ENCODE measurements around the gene TMTC1. TPM values are rescaled to one million over a fixed set of nuclear protein-coding genes. Genes with fewer than 3 reads are reported as not detected.

TMTC1 gene
- total and polyA plus RNA-seq, 2 of the 8 experiments (the other 6 are each of a cell fraction or from before 2014, with no cell fraction given), result 15.4 to 20.8 TPM

DNA sequence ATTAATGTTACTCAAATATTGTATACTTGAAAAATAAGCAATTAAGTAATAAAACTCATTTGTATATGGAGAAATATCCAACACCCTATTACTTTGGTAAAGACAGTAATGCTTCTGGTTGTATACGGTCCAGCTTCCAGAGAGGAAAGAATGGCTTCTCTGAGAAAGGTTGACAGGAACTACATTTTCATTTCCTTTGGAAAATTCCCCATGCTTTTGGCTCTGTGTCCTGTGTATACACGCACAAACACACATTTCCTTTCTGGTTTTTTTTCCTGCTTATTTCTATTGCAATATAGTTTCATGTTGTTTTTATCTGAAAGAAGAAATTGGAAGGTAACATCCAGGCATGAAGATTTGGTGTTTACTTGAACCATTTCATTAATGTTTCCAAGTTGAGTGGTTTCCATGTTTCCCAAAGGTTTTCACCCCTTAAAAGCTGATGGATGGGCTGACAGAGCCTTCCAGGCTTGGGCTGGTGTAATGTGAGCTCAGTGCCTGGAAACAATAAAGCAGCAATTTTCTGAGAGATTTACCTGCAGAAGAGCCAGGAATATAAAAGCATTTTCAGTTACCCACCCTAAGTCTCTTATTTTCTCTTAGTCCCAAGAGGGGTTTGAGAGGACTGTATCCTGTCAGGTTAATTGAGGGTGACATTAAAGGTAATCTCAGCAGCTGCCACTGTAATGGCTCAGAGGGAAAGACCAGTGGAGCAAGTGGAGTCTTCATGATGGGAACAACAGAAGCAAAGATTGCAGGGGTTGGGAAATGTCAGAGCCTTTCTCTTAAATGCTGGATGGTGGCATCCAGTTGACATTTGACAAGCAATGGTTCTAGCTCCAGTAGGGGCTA is 33.4 kb upstream of the TMTC1 start:
- Histone ChIP-seq H4K5ac (ENCODE audit: insufficient read length, low read depth, low read length) (no peak overlapping the region), H2AFZ (ENCODE audit: low read length) (0 out of 2 replicates have a peak overlapping the region, but pooled peaks have one; percentile 17), H3K4me3 (ENCODE audit: extremely low read depth in 1 of 4, insufficient read depth in 2 of 4, low read depth in 3 of 4, low read length in 4 of 4) (no peak overlapping the region), H2BK15ac (ENCODE audit: low read length) (no peak overlapping the region), H3K56ac (replicated peaks; ENCODE audit: insufficient read length, low read depth, low read length) (no peak overlapping the region), H3K14ac (ENCODE audit: insufficient read length) (no peak overlapping the region), H3K79me1 (ENCODE audit: low read depth, low read length) (no peaks in the 10 kb centered on the region), H3K23ac (ENCODE audit: insufficient read length) (no peak overlapping the region), H2AK5ac (ENCODE audit: low read depth, low read length) (no peak overlapping the region), H3K23me2 (ENCODE audit: low read depth, low read length) (no peaks in the 10 kb centered on the region), H3K27me3 (replicated peaks in 1 of 4; ENCODE audit: control insufficient read depth in 3 of 4, extremely low read depth in 1 of 4, insufficient read depth in 3 of 4, low read length in 3 of 4) (no peaks in the 10 kb centered on the region), H3K36me3 (ENCODE audit: control insufficient read depth in 2 of 4, insufficient read depth in 4 of 4, low read length in 3 of 4) (no peaks in the 10 kb centered on the region), H3K4me2 (ENCODE audit: insufficient read depth in 1 of 2, low read depth in 2 of 2, low read length in 2 of 2) (no peak overlapping the region), H3K9me3 (ENCODE audit: insufficient read depth in 2 of 2, low read depth in 1 of 2, low read length in 1 of 2) (no peaks in the 10 kb centered on the region), H3K4ac (replicated peaks; ENCODE audit: insufficient read length, low read depth, low read length) (no peak overlapping the region), H2BK12ac (ENCODE audit: low read depth, low read length) (no peak overlapping the region), H4K8ac (ENCODE audit: extremely low read depth, insufficient read depth, low read length) (no peak overlapping the region), H2BK20ac (ENCODE audit: low read length) (no peak overlapping the region), H3K9ac (replicated peaks in 1 of 4; ENCODE audit: extremely low read depth in 1 of 4, low read depth in 3 of 4, low read length in 3 of 4) (no peak overlapping the region), H3K18ac (ENCODE audit: extremely low read depth, low read length) (no peak overlapping the region), H2BK120ac (replicated peaks; ENCODE audit: low read depth, low read length) (no peak overlapping the region), H3K4me1 (replicated peaks in 1 of 4; ENCODE audit: control insufficient read depth in 3 of 4, insufficient read depth in 4 of 4, low read length in 3 of 4) (no peaks in the 10 kb centered on the region), H3K79me2 (ENCODE audit: control insufficient read depth in 1 of 2, insufficient read depth in 2 of 2, low read length in 2 of 2) (no peaks in the 10 kb centered on the region), H3K27ac (ENCODE audit: low read depth, low read length) (no peak overlapping the region), H4K91ac (replicated peaks; ENCODE audit: insufficient read length, low read length) (no peak overlapping the region), H4K20me1 (replicated peaks in 1 of 2; ENCODE audit: control insufficient read depth in 1 of 2, insufficient read depth in 2 of 2, low read length in 2 of 2) (no peaks in the 10 kb centered on the region), H2BK5ac (ENCODE audit: low read depth, low read length) (no peak overlapping the region)
- CTCF ChIA-PET (ENCODE audit: partially characterized antibody), result no interaction called here
- POLR2A ChIA-PET (ENCODE audit: partially characterized antibody), result no interaction called here
- no peak for DNase-seq (ENCODE audit: low read depth in 1 of 2, low spot score in 2 of 2)
- 88% methylated on average over 2 of the region's 2 CpGs; no CpG with 5 or more reads in 1 of the 2 experiments for WGBS, 2 experiments (ENCODE audit: extremely low coverage in 1 of 2, insufficient coverage in 1 of 2, insufficient read length in 1 of 2, insufficient replicate concordance in 2 of 2, low coverage in 1 of 2, low lambda C conversion rate in 2 of 2, missing lambda C conversion rate in 1 of 2)
- FAIRE-seq, result no peak
- TF ChIP-seq KDM1A (IDR thresholded peaks at IDR 0.05; ENCODE audit: borderline replicate concordance, low read length), result no peak
- TF ChIP-seq ZNF274 (IDR thresholded peaks at IDR 0.05; ENCODE audit: borderline replicate concordance, extremely low read depth, low read length), result no peak
- no peak for TF ChIP-seq RNF2 (IDR thresholded peaks at IDR 0.05; ENCODE audit: borderline replicate concordance, low read depth, low read length, missing control alignments, poor library complexity, severe bottlenecking)
- no peak for TF ChIP-seq EP300 (IDR thresholded peaks at IDR 0.05; ENCODE audit: borderline replicate concordance in 1 of 2, low read depth in 2 of 2, low read length in 2 of 2)
- no peak for TF ChIP-seq TBP (IDR thresholded peaks at IDR 0.05; ENCODE audit: low read depth, low read length)
- TF ChIP-seq NANOG (IDR thresholded peaks at IDR 0.05; ENCODE audit: insufficient read depth, low read depth, low read length, poor library complexity, severe bottlenecking), result no peak
- TF ChIP-seq NRF1 (IDR thresholded peaks at IDR 0.05; ENCODE audit: low read depth, low read length), result no peak
- no peak for TF ChIP-seq MAFK (IDR thresholded peaks at IDR 0.05; ENCODE audit: low read depth, low read length)
- no peak for TF ChIP-seq GTF2F1 (IDR thresholded peaks at IDR 0.05; ENCODE audit: borderline replicate concordance, low read depth, low read length)
- TF ChIP-seq BCL11A (IDR thresholded peaks at IDR 0.05; ENCODE audit: low read depth in 2 of 2, low read length in 2 of 2), result no peak
- TF ChIP-seq POLR2A (IDR thresholded peaks at IDR 0.05; ENCODE audit: control extremely low read depth in 1 of 2, low read depth in 2 of 2, low read length in 2 of 2), result no peak
- no peak for TF ChIP-seq RBBP5 (IDR thresholded peaks at IDR 0.05; ENCODE audit: borderline replicate concordance, low read depth, low read length)
